ENCODE measurements around the gene TBC1D22B. TPM values are rescaled to one million over a fixed set of nuclear protein-coding genes. Genes with fewer than 3 reads are reported as not detected.

The TBC1D22B gene, protein sequence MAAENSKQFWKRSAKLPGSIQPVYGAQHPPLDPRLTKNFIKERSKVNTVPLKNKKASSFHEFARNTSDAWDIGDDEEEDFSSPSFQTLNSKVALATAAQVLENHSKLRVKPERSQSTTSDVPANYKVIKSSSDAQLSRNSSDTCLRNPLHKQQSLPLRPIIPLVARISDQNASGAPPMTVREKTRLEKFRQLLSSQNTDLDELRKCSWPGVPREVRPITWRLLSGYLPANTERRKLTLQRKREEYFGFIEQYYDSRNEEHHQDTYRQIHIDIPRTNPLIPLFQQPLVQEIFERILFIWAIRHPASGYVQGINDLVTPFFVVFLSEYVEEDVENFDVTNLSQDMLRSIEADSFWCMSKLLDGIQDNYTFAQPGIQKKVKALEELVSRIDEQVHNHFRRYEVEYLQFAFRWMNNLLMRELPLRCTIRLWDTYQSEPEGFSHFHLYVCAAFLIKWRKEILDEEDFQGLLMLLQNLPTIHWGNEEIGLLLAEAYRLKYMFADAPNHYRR
- total RNA-seq: 5.8 and 8.8 TPM in 2 replicates

DNA sequence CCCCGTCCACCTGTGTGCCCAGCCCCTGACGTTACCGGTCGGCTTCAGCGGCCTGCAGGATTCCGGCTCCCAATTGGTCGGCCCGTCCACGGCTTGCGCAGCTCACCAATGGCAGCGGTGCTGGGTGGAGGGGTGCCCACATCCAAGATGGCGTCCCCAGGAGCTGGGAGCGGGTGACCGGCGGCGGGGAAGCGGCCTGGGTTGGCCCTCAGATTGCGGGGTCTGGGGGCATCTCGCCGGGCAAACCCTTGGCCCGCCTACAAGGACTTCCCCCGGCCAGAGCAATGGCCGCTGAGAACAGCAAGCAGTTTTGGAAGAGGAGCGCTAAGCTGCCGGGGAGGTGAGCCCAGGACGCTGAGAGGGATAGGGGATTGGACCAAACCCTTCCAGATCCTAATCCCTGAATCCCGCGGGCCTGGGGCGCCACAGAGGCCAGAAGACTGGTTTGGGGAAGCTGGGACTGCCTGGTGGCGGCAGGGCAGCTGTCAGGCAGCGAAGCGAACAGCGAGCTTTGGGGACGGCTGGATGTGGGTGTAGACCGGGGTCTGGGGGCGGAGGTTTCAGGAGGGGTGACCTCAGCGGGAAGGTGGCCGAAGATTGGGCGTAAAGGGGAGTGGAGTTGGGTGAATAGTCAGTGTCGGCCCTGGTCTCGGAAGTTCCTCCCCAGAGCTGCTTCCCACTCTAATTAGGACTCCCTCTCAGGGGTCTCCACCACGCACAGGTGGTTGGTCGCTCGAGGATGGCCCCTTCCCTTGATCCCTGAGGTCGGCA is at the start of gene TBC1D22B, which contains the start of gene TMEM217:
Gene TBC1D22B, plus strand, starts transcription at position 139 of the 771 bp plus-strand sequence. Its CDS starts 146 bp downstream, at position 285.
Gene TMEM217, minus strand, starts transcription at position 511 of the 771 bp plus-strand sequence. CDS start 39,114 bp downstream, outside the sequence.

DNA sequence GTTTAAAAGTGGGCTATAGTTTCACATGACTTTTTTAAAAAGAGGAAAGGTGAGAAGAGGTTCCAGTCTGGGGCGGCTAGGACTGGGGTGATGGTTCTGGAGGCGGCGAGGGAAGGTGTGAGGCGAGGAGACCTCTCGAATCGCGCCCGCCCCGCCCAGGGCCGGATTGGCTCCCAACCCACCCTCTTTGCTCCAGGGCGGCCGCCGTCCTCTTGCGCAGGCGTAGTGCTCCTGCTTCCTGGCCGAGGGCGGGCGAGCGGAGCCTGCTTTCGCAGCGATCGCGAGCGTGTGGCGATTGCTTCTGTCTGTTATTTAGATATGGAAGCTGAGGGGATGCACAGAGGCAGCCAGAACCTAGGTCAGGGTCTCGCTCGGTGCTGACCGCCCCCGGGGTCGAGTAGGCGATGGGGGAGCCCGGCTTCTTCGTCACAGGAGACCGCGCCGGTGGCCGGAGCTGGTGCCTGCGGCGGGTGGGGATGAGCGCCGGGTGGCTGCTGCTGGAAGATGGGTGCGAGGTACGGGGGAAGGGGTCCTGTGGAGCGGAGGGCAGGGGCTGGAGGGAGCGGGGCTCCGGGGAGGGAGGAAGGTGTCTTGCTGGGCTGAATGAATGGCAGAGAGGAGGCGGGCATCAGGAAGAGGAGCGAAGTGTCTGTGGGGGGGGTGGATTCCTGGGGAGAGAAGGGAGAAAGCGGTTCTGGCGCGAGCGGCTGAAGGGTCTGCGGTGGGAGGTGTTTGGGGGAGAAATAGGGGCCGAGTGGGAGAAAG is 96.4 kb downstream of the TBC1D22B start, which contains the start of gene RNF8:
Gene RNF8, plus strand, starts transcription at position 223 of the 765 bp plus-strand sequence. Its CDS starts 182 bp downstream, at position 405.

Other genes starting within 250 kb of the TBC1D22B start
- gene PIM1, start 87.6 kb upstream of the TBC1D22B start, total RNA-seq: 8.9 and 20.7 TPM in 2 replicates
- 1.5 and 1.8 TPM in 2 replicates for gene TMEM217, start 372 bp downstream of the TBC1D22B start, total RNA-seq
- gene RNF8, start 96.2 kb downstream of the TBC1D22B start, total RNA-seq: 19.5 and 24.1 TPM in 2 replicates
- 57.3 and 88.5 TPM in 2 replicates for gene CMTR1, start 175.4 kb downstream of the TBC1D22B start, total RNA-seq
- gene CCDC167, start 242.1 kb downstream of the TBC1D22B start, total RNA-seq: 13.1 and 44.1 TPM in 2 replicates

Data from smooth muscle cell of trachea (primary cell).